ENCODE results near the gene RBM14. TPM values are rescaled to one million over a fixed set of nuclear protein-coding genes. Genes with fewer than 3 reads are reported as not detected.
A peak's percentile ranks its signal among the peaks of the same experiment; 100 is the strongest.

Gene RBM14, protein sequence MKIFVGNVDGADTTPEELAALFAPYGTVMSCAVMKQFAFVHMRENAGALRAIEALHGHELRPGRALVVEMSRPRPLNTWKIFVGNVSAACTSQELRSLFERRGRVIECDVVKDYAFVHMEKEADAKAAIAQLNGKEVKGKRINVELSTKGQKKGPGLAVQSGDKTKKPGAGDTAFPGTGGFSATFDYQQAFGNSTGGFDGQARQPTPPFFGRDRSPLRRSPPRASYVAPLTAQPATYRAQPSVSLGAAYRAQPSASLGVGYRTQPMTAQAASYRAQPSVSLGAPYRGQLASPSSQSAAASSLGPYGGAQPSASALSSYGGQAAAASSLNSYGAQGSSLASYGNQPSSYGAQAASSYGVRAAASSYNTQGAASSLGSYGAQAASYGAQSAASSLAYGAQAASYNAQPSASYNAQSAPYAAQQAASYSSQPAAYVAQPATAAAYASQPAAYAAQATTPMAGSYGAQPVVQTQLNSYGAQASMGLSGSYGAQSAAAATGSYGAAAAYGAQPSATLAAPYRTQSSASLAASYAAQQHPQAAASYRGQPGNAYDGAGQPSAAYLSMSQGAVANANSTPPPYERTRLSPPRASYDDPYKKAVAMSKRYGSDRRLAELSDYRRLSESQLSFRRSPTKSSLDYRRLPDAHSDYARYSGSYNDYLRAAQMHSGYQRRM
- 275 and 353 TPM in 2 replicates for total RNA-seq (2011; cell fraction: chromatin; rRNA removed; ENCODE audit: low replicate concordance)
- total RNA-seq (2011; cell fraction: nucleolus; rRNA removed): 200 and 204 TPM in 2 replicates
- 221 and 253 TPM in 2 replicates for total RNA-seq (2011; cell fraction: nucleoplasm; rRNA removed)
- total RNA-seq (2014; rRNA removed) (50.3 and 67.3 TPM in 2 replicates), total RNA-seq (2014; rRNA removed; fragmentation: Illumina TruSeq; extraction: Trizol) (39.7 and 42.5 TPM in 2 replicates), total RNA-seq (2015; rRNA removed; fragmentation: Illumina TruSeq; extraction: Trizol) (42.6 and 46.2 TPM in 2 replicates), total RNA-seq (2021) (131 and 141 TPM in 2 replicates), polyA plus RNA-seq (2011; rRNA removed) (23.3 and 46.7 TPM in 2 replicates), polyA plus RNA-seq (2014; fragmentation: Illumina TruSeq; extraction: Trizol) (44.8 and 57.8 TPM in 2 replicates), polyA plus RNA-seq (2014; fragmentation: Nextera tagmentation; extraction: Ambion mirVana) (1 to 10 TPM; 5.5 to 8.9 TPM), polyA plus RNA-seq (2014; rRNA removed) (48.6 and 50.6 TPM in 2 replicates), polyA minus RNA-seq (2011; rRNA and poly(A)+ RNA removed) (26.5 and 27.7 TPM in 2 replicates), Bru-seq, nascent RNA (percentile 97 among the genes with signal in this experiment), BruChase-seq, experiment 1, labeled RNA remaining after a 2-hour chase (percentile 99 among the genes with signal in this experiment), BruChase-seq, experiment 2, labeled RNA remaining after a 6-hour chase (percentile 99 among the genes with signal in this experiment)
- 41.1 and 79.3 TPM in 2 replicates for polyA plus RNA-seq (2011; cell fraction: cytosol; rRNA removed)
- 74.4 and 101 TPM in 2 replicates for polyA plus RNA-seq (2011; cell fraction: nucleus; rRNA removed)
- 52.3 and 93.5 TPM in 2 replicates for polyA plus RNA-seq (2012)
- 54.7 and 65.2 TPM in 2 replicates for polyA minus RNA-seq (2011; cell fraction: cytosol; rRNA and poly(A)+ RNA removed)
- 47.8 and 57.0 TPM in 2 replicates for polyA minus RNA-seq (2011; cell fraction: nucleus; rRNA and poly(A)+ RNA removed)
- long read RNA-seq, experiment 1, transcript RBM14-201 (3 exons, 2,828 nt): major isoform, 76 of 205 reads
- long read RNA-seq, experiment 1, partial matches to known transcripts: 127 of 205 reads
- long read RNA-seq, experiment 1, other reads (novel, unspliced or antisense): 2 of 205 reads
- long read RNA-seq, experiment 2, transcript RBM14-201 (3 exons, 2,828 nt): major isoform, 63 of 78 reads
- long read RNA-seq, experiment 2, partial matches to known transcripts: 14 of 78 reads
- long read RNA-seq, experiment 2, other reads (novel, unspliced or antisense): 1 of 78 reads
- long read RNA-seq, experiment 3, transcript RBM14-201 (3 exons, 2,828 nt): major isoform, 50 of 55 reads
- long read RNA-seq, experiment 3, partial matches to known transcripts: 3 of 55 reads
- long read RNA-seq, experiment 3, other reads (novel, unspliced or antisense): 2 of 55 reads

DNA sequence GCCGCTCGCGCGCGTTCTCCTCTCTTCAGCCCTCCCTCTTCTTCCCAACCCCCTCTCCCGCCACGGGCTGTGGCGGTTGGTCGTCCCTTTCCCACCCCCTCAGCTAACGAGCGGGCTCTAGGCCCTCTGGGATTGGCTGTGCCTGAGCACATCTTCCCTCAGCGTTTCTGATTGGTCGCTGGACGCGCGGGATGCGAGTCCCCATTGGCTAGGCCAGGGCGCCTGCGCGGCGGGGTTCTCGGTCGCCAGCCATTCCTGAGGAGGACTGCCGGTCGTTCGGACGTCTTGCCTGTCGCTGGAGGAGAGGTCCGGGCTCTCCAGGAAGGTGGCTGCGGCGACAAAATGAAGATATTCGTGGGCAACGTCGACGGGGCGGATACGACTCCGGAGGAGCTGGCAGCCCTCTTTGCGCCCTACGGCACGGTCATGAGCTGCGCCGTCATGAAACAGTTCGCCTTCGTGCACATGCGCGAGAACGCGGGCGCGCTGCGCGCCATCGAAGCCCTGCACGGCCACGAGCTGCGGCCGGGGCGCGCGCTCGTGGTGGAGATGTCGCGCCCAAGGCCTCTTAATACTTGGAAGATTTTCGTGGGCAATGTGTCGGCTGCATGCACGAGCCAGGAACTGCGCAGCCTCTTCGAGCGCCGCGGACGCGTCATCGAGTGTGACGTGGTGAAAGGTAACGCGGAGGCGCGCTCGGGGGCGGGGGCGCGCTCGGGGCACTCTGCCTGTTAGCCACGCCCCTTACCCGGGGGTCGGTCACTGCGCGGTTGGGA lies at the start of gene RBM14:
Gene RBM14 (plus strand): TSS at position 252 of the 776 bp plus-strand sequence. CDS start 91 bp downstream, at position 343.
- Histone ChIP-seq H3K4me1 (replicated peaks in 1 of 2; ENCODE audit: control insufficient read depth in 2 of 2, insufficient read depth in 2 of 2, low read length in 2 of 2) (peaks cover 21 to 31% of the 10 kb centered on the region in 2 experiments), H4K20me1 (replicated peaks; ENCODE audit: control insufficient read depth, insufficient read depth, low read length) (peaks cover 42% of the 10 kb centered on the region), H3K36me3 (ENCODE audit: control insufficient read depth, insufficient read depth, low read length) (peaks cover 41% of the 10 kb centered on the region), H3K9me3 (replicated peaks; ENCODE audit: control insufficient read depth, insufficient read depth, low read depth, low read length) (no peaks in the 10 kb centered on the region), H3K79me2 (ENCODE audit: control insufficient read depth, insufficient read depth, low read length) (peaks cover 66% of the 10 kb centered on the region), H3K27me3 (ENCODE audit: control insufficient read depth in 2 of 2, insufficient read depth in 2 of 2, low read length in 2 of 2) (no peaks in the 10 kb centered on the region), H3K9ac (ENCODE audit: insufficient read depth in 1 of 2, low read depth in 2 of 2, low read length in 2 of 2) (peak within 1 kb of the TSS; percentile 97 to 100), H3K9me1 (ENCODE audit: control insufficient read depth, insufficient read depth, low read length) (no peaks in the 10 kb centered on the region), H2AFZ (ENCODE audit: low read depth, low read length) (peak within 1 kb of the TSS; percentile 96), H3K27ac (ENCODE audit: extremely low read depth, low read depth, low read length) (peak within 1 kb of the TSS; percentile 99), H3K4me3 (peak within 1 kb of the TSS; percentile 94), H3K4me2 (ENCODE audit: insufficient read depth, low read length) (peak within 1 kb of the TSS; percentile 97)
- ATAC-seq (peak; percentile 98), DNase-seq (ENCODE audit: extremely low read depth in 1 of 4, low spot score in 3 of 4) (peak; percentile 99 to 100 (median 100)), FAIRE-seq (peak; percentile 97)
- in situ Hi-C loops (cut with MboI) (no loop called here), intact Hi-C loops (cut with micrococcal nuclease) (loop anchor here (1.0 kb wide), 1 partner anchor 23 kb away; the partner anchor contains the start of genes CCDC87 and CCS)
- under 1% methylated on average over 74 of the region's 90 CpGs for WGBS (ENCODE audit: insufficient coverage, low coverage, missing lambda C conversion rate)
- ChIA-PET POLR2A (interaction anchor here (0.6 to 14.0 kb wide), 10 partner anchors 12 to 359 kb away, joined by 3 to 387 read pairs (median 4); partner anchors contain the start of genes RBM4 and RBM4B), CTCF (ENCODE audit: low intra/inter-chr PET ratio) (no interaction called here)
- BruUV-seq (replicated peaks): TSS peak; percentile 51
- peak; percentile 92 for TF ChIP-seq CREM (IDR thresholded peaks at IDR 0.05; ENCODE audit: low read depth)
- peak; percentile 97 for TF ChIP-seq TAF7 (tag; IDR thresholded peaks at IDR 0.05)
- peak; percentile 76 for TF ChIP-seq CHD1 (IDR thresholded peaks at IDR 0.05; ENCODE audit: low read length)
- TF ChIP-seq, protein P1, sequence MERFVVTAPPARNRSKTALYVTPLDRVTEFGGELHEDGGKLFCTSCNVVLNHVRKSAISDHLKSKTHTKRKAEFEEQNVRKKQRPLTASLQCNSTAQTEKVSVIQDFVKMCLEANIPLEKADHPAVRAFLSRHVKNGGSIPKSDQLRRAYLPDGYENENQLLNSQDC (CRISPR knock-in tag; IDR thresholded peaks at IDR 0.05): no peak; the same call in 1 of the 2 replicates
- TF ChIP-seq, protein P2, sequence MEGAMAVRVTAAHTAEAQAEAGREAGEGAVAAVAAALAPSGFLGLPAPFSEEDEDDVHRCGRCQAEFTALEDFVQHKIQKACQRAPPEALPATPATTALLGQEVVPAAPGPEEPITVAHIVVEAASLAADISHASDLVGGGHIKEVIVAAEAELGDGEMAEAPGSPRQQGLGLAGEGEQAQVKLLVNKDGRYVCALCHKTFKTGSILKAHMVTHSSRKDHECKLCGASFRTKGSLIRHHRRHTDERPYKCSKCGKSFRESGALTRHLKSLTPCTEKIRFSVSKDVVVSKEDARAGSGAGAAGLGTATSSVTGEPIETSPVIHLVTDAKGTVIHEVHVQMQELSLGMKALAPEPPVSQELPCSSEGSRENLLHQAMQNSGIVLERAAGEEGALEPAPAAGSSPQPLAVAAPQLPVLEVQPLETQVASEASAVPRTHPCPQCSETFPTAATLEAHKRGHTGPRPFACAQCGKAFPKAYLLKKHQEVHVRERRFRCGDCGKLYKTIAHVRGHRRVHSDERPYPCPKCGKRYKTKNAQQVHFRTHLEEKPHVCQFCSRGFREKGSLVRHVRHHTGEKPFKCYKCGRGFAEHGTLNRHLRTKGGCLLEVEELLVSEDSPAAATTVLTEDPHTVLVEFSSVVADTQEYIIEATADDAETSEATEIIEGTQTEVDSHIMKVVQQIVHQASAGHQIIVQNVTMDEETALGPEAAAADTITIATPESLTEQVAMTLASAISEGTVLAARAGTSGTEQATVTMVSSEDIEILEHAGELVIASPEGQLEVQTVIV (CRISPR knock-in tag; IDR thresholded peaks at IDR 0.05; ENCODE audit: borderline replicate concordance): 0 out of 2 replicates have a peak, but pooled peaks have one; percentile 33
- TF ChIP-seq KLF10 (CRISPR knock-in tag; IDR thresholded peaks at IDR 0.05): no peak
- peak; percentile 97 for TF ChIP-seq POLR2AphosphoS5 (IDR thresholded peaks at IDR 0.05; ENCODE audit: control insufficient read depth, insufficient read depth, low read depth, low read length)
- peak; percentile 96 for TF ChIP-seq FOS (IDR thresholded peaks at IDR 0.05; ENCODE audit: extremely low read depth, insufficient read length)

Measured in K562 (cell line).